ENCODE measurements around the gene VRK2.
A peak's percentile ranks its signal among the peaks of the same experiment; 100 is the strongest.

Gene VRK2

GRCh38 chr2:58046585-58047372, at the start of gene VRK2:
TSS of gene VRK2 (plus strand) at chr2:58046806. CDS start at chr2:58048832, 2,026 bp downstream.
- peak; percentile 65 for FAIRE-seq

GRCh38 chr2:58006256-58006951, 40.2 kb upstream of the VRK2 start:
- no peak for FAIRE-seq

GRCh38 chr2:58006952-58007284, 39.7 kb upstream of the VRK2 start:
- FAIRE-seq: no peak

- FAIRE-seq: no peak
Observed at GRCh38 chr2:58010599-58010998, 36.0 kb upstream of the VRK2 start.

- FAIRE-seq: no peak
Observed at GRCh38 chr2:58019229-58019628, 27.4 kb upstream of the VRK2 start.

- FAIRE-seq: no peak
Observed at GRCh38 chr2:58025150-58025933, 21.3 kb upstream of the VRK2 start.

GRCh38 chr2:58027029-58027428, 19.6 kb upstream of the VRK2 start:
- FAIRE-seq: no peak

- no peak for FAIRE-seq
Observed at GRCh38 chr2:58030771-58031170, 15.8 kb upstream of the VRK2 start.

- no peak for FAIRE-seq
Observed at GRCh38 chr2:58032016-58032763, 14.4 kb upstream of the VRK2 start.

GRCh38 chr2:58032764-58033080, 13.9 kb upstream of the VRK2 start:
- no peak for FAIRE-seq

- no peak for FAIRE-seq
Observed at GRCh38 chr2:58033530-58033929, 13.1 kb upstream of the VRK2 start.

GRCh38 chr2:58035352-58035751, 11.3 kb upstream of the VRK2 start:
- FAIRE-seq: no peak

- no peak for FAIRE-seq
Observed at GRCh38 chr2:58039170-58039611, 7.4 kb upstream of the VRK2 start.

- FAIRE-seq: no peak
Observed at GRCh38 chr2:58042486-58042970, 4.1 kb upstream of the VRK2 start.

GRCh38 chr2:58044145-58044544, 2.5 kb upstream of the VRK2 start:
- FAIRE-seq: no peak

- no peak for FAIRE-seq
Observed at GRCh38 chr2:58045580-58046334, 849 bp upstream of the VRK2 start.

GRCh38 chr2:58046335-58046584, 346 bp upstream of the VRK2 start:
- FAIRE-seq: no peak

- FAIRE-seq: no peak
Observed at GRCh38 chr2:58047373-58047935, 848 bp downstream of the VRK2 start.

GRCh38 chr2:58047961-58048360, 1.4 kb downstream of the VRK2 start:
- no peak for FAIRE-seq

- FAIRE-seq: no peak
Observed at GRCh38 chr2:58051445-58051844, 4.8 kb downstream of the VRK2 start.

- no peak for FAIRE-seq
Observed at GRCh38 chr2:58052978-58053377, 6.4 kb downstream of the VRK2 start.

- FAIRE-seq: no peak
Observed at GRCh38 chr2:58054264-58054663, 7.7 kb downstream of the VRK2 start.

Measured in endometrium (tissue), 2 donors.